Ishikawa (cell line): Measurements from ENCODE around the gene FIBCD1.

Experiments used
- CEBPB ChIP-seq: IDR thresholded peaks from 2 replicates; pipeline ENCODE4 v1.6.1; 2012
- CREB1 ChIP-seq: IDR thresholded peaks from 2 replicates; pipeline ENCODE4 v1.6.1; 2012; ENCODE audit warnings: low read depth
- EGR1 ChIP-seq: IDR thresholded peaks from 2 replicates; pipeline ENCODE4 v1.6.1; 2012
- EP300 ChIP-seq: IDR thresholded peaks from 2 replicates; pipeline ENCODE4 v1.6.1; 2012; ENCODE audit warnings: borderline replicate concordance
- FOXM1 ChIP-seq: IDR thresholded peaks from 2 replicates; pipeline ENCODE4 v1.6.1; 2012; ENCODE audit warnings: low read depth, borderline replicate concordance
- NFIC ChIP-seq: IDR thresholded peaks from 2 replicates; pipeline ENCODE4 v1.6.1; 2012
- RAD21 ChIP-seq: IDR thresholded peaks from 2 replicates; pipeline ENCODE4 v1.6.1; 2012; ENCODE audit warnings: low read depth
- TAF1 ChIP-seq: IDR thresholded peaks from 2 replicates; pipeline ENCODE4 v1.6.1; 2012; ENCODE audit warnings: low read depth, mild to moderate bottlenecking
- TCF12 ChIP-seq: IDR thresholded peaks from 2 replicates; pipeline ENCODE4 v1.6.1; 2012; ENCODE audit warnings: low read depth
- TEAD4 ChIP-seq: IDR thresholded peaks from 2 replicates; pipeline ENCODE4 v1.6.1; 2012
- YY1 ChIP-seq: IDR thresholded peaks from 2 replicates; pipeline ENCODE4 v1.6.1; 2012; ENCODE audit warnings: low read depth
- ZBTB7A ChIP-seq: IDR thresholded peaks from 2 replicates; pipeline ENCODE4 v1.6.1; 2012; ENCODE audit warnings: low read depth
- TF ChIP-seq, protein P1 (sequence below): IDR thresholded peaks from 2 replicates; pipeline ENCODE4 v1.6.1; 2012
- TF ChIP-seq, protein P2 (sequence below): IDR thresholded peaks from 2 replicates; pipeline ENCODE4 v1.6.1; 2012; ENCODE audit warnings: low read depth, mild to moderate bottlenecking
- TF ChIP-seq, protein P3 (sequence below): IDR thresholded peaks from 2 replicates; pipeline ENCODE4 v1.6.1; 2012

Gene FIBCD1

DNA sequence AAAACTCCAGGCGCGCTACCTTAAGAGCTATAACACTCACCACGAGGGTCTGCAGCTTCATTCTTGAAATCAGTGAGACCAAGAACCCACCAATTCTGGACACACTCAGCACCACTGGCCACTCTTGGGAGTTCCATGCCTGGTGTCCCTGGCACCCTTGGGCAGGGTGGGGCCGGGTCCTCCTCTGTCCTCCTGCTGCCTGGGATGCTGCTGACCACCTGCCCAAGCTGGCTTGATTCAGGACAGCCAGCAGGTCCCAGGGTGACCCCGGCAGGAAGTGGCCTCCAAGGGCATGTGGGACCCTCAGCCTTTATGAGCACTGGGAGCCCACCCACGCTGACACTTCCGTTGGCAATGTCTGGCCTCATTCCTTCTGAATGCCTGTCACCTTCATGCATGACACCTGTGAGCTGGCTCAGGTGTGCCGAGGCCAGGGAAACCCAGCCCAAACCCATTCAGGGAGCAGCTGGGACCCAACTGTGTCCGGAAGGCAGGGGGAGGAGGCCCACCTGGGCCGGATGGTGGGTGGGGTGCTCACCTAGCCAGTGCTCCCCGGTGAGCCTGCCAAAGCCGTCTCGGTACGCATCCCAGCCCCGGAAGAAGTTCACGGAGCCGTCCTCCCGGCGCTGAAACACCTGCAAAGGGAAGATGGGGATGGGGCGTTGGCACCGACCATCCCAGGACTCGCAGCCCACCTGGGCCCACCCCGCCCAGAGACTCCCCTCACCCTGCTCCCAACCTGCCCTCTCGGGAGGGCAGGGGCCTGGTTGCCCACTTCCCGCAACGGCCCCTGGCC lies 27.6 kb downstream of the FIBCD1 start:
- no peak for TF ChIP-seq EGR1
- TF ChIP-seq CEBPB, result no peak
- TF ChIP-seq FOXM1, result no peak
- TF ChIP-seq, protein P1, sequence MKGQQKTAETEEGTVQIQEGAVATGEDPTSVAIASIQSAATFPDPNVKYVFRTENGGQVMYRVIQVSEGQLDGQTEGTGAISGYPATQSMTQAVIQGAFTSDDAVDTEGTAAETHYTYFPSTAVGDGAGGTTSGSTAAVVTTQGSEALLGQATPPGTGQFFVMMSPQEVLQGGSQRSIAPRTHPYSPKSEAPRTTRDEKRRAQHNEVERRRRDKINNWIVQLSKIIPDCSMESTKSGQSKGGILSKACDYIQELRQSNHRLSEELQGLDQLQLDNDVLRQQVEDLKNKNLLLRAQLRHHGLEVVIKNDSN, result no peak
- no peak for TF ChIP-seq ZBTB7A
- TF ChIP-seq TEAD4, result no peak
- TF ChIP-seq, protein P2, sequence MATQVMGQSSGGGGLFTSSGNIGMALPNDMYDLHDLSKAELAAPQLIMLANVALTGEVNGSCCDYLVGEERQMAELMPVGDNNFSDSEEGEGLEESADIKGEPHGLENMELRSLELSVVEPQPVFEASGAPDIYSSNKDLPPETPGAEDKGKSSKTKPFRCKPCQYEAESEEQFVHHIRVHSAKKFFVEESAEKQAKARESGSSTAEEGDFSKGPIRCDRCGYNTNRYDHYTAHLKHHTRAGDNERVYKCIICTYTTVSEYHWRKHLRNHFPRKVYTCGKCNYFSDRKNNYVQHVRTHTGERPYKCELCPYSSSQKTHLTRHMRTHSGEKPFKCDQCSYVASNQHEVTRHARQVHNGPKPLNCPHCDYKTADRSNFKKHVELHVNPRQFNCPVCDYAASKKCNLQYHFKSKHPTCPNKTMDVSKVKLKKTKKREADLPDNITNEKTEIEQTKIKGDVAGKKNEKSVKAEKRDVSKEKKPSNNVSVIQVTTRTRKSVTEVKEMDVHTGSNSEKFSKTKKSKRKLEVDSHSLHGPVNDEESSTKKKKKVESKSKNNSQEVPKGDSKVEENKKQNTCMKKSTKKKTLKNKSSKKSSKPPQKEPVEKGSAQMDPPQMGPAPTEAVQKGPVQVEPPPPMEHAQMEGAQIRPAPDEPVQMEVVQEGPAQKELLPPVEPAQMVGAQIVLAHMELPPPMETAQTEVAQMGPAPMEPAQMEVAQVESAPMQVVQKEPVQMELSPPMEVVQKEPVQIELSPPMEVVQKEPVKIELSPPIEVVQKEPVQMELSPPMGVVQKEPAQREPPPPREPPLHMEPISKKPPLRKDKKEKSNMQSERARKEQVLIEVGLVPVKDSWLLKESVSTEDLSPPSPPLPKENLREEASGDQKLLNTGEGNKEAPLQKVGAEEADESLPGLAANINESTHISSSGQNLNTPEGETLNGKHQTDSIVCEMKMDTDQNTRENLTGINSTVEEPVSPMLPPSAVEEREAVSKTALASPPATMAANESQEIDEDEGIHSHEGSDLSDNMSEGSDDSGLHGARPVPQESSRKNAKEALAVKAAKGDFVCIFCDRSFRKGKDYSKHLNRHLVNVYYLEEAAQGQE, result no peak
- no peak for TF ChIP-seq YY1
- no peak for TF ChIP-seq RAD21
- no peak for TF ChIP-seq CREB1
- TF ChIP-seq, protein P3, sequence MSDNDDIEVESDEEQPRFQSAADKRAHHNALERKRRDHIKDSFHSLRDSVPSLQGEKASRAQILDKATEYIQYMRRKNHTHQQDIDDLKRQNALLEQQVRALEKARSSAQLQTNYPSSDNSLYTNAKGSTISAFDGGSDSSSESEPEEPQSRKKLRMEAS, result no peak
- TF ChIP-seq TCF12, result no peak
- no peak for TF ChIP-seq NFIC
- TF ChIP-seq EP300, result no peak
- TF ChIP-seq TAF1, result no peak

DNA sequence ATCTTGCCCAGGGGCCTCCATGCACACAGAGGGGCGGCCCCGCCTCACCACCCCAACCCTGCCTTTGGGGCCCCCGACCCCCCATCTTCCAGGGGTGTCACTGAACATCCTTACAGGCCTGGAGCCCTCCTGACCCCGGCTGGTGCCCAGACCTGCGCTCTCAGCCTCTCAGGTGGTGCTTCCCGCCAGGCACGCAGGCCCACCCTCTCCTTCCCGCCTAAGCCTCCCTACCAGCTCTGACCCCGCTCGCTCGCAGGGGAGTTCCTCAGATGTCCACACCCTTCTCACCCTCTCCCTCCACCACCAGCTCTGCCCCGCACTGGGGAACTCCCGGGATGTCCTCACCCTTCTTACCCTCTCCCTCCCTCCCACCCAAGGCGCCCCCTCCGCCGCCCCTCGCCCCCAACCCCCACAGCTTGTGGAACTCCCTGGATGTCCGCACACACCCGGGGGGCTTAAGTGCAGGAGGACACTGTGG lies 30.1 kb downstream of the FIBCD1 start:
- no peak for TF ChIP-seq RAD21
- no peak for TF ChIP-seq NFIC
- TF ChIP-seq, protein P3, result no peak
- TF ChIP-seq CEBPB, result no peak
- TF ChIP-seq CREB1, result no peak
- TF ChIP-seq EP300, result no peak
- TF ChIP-seq TEAD4, result no peak
- TF ChIP-seq TCF12, result no peak
- no peak for TF ChIP-seq FOXM1
- no peak for TF ChIP-seq EGR1
- TF ChIP-seq ZBTB7A, result no peak
- no peak for TF ChIP-seq TAF1
- TF ChIP-seq, protein P2, result no peak
- TF ChIP-seq, protein P1, result no peak
- TF ChIP-seq YY1, result no peak

DNA sequence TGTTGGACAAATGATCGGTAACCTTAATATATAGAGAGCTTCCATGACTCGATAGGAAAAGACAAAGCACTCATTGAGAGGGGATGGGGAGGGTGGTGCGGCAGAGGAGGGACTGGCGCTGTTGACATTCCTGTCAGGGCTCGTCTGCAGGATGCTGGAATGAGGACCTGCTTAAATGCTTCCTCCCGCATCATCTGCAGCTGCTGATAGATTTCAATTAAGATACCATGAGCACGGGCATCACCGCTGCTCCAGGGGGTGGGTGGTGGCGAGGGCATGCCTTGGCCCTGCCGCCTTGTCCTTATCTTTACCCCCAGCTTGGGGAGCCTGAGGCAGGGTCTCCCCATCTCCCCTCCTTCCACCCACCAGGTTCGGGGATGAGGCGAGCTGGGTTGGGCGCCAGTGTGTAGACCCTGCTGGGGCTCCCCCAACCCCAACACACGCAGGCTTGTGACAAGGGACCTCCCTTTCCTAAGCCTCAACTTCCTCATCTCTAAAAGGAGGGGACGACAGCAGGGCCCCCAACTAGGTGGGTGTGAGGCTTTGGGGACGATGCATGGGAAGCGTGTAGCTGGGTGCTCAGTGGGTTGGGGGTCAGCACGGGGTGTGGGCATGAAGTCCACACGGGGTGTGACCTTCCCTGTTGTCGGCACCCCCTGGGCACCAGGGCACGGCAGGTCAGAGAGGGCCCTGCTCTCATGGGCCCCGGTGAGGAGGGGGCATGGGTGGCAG lies 30.7 kb downstream of the FIBCD1 start:
- no peak for TF ChIP-seq RAD21

DNA sequence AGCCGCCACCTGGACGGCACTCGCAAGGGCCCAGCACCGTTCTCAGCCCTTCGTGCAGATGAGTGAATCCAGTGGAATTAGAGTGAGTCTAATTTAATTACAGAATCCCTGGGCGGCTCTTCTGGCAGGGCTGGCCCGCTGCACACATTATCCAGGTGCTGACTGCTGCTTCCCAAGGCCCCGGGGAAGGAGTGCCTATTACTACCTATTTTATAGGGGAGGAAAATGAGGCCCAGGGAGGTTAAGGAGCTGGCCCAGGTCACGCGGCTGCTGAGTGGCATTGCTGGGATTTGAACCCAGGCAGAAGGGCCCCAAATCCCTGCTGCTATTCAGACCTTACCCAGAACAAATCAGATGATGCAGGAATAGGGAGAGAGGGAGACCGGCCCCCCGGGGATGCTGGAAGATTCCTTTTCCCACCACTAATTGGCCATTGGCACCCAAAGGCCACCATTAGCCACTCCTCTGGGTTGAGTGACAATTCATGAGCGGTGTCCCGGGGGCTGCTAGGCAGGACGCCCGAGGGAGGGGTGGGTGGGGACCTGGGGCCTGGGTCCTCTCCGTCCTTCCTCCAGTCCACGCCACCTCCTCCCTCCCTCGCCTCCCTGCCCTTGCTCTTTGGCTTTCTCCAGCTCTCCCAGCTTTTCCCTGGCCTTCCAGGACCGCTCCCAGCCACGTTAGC lies 32.2 kb downstream of the FIBCD1 start:
- no peak for TF ChIP-seq RAD21
- TF ChIP-seq, protein P3, result no peak
- no peak for TF ChIP-seq NFIC
- TF ChIP-seq, protein P1, result no peak
- no peak for TF ChIP-seq FOXM1
- TF ChIP-seq TAF1, result no peak
- no peak for TF ChIP-seq ZBTB7A
- no peak for TF ChIP-seq CEBPB
- no peak for TF ChIP-seq EGR1
- TF ChIP-seq YY1, result no peak
- TF ChIP-seq TCF12, result no peak
- no peak for TF ChIP-seq EP300
- TF ChIP-seq, protein P2, result no peak
- no peak for TF ChIP-seq CREB1
- TF ChIP-seq TEAD4, result no peak
